Loucy (cell line): ENCODE data around the gene COL20A1.

Source experiments
- H2AFZ ChIP-seq: fragments of 200-600 bp; sonication (generic); 2 replicates; pipeline ENCODE4 v1.6.0; 2016; ENCODE audit warnings: antibody characterized with exemption, mild to moderate bottlenecking, low read length, moderate library complexity
- H3F3A ChIP-seq: fragments of 200-600 bp; 2 replicates; pipeline ENCODE4 v1.6.0; 2016; ENCODE audit warnings: antibody characterized with exemption, low read depth, mild to moderate bottlenecking
- H3K27me3 ChIP-seq: fragments of 200-600 bp; sonication (generic); 2 replicates; pipeline ENCODE4 v1.6.1; 2014; ENCODE audit warnings: low read length, mild to moderate bottlenecking; ENCODE audit not compliant: insufficient read depth, poor library complexity, severe bottlenecking
- H3K36me3 ChIP-seq: fragments of 200-600 bp; sonication (generic); 2 replicates; pipeline ENCODE4 v1.6.1; 2016; ENCODE audit warnings: low read length; ENCODE audit not compliant: insufficient read depth
- H3K4me1 ChIP-seq: fragments of 200-600 bp; sonication (generic); 2 replicates; pipeline ENCODE4 v1.5.1; 2014; ENCODE audit warnings: low read length, mild to moderate bottlenecking; ENCODE audit not compliant: insufficient read depth, poor library complexity, severe bottlenecking
- H3K4me2 ChIP-seq: fragments of 200-600 bp; sonication (generic); 2 replicates; pipeline ENCODE4 v1.6.0; 2014; ENCODE audit warnings: antibody characterized with exemption, low read length, low read depth, mild to moderate bottlenecking; ENCODE audit not compliant: poor library complexity, severe bottlenecking
- H3K4me3 ChIP-seq: fragments of 200-600 bp; sonication (generic); 2 replicates; pipeline ENCODE4 v1.5.1; 2014; ENCODE audit warnings: low read length, mild to moderate bottlenecking, mixed read lengths; ENCODE audit not compliant: poor library complexity, severe bottlenecking
- H3K79me2 ChIP-seq: fragments of 200-600 bp; sonication (generic); 2 replicates; pipeline ENCODE4 v1.6.1; 2014; ENCODE audit warnings: low read length; ENCODE audit not compliant: insufficient read depth
- H3K9ac ChIP-seq: fragments of 200-600 bp; sonication (generic); 2 replicates; pipeline ENCODE4 v1.6.0; 2014; ENCODE audit warnings: mild to moderate bottlenecking, low read depth, low read length, moderate library complexity; ENCODE audit not compliant: poor library complexity, severe bottlenecking
- H3K9me2 ChIP-seq: fragments of 200-600 bp; sonication (generic); replicated peaks from 2 replicates; pipeline ENCODE4 v1.6.1; 2016; ENCODE audit warnings: low read depth, low read length, mixed read lengths
- H3K9me3 ChIP-seq: fragments of 200-600 bp; sonication (generic); 2 replicates; pipeline ENCODE4 v1.6.1; 2014; ENCODE audit warnings: mild to moderate bottlenecking, antibody characterized with exemption, low read length, low read depth; ENCODE audit not compliant: insufficient read depth
- H4K20me1 ChIP-seq: fragments of 200-600 bp; sonication (generic); 2 replicates; pipeline ENCODE4 v1.6.0; 2014; ENCODE audit warnings: antibody characterized with exemption, low read length, mild to moderate bottlenecking; ENCODE audit not compliant: insufficient read depth, poor library complexity, severe bottlenecking
- CTCF ChIP-seq: fragments of 200-600 bp; sonication (generic); conservative IDR thresholded peaks from 2 replicates; pipeline ENCODE4 v1.5.1; 2014; ENCODE audit warnings: mild to moderate bottlenecking, antibody characterized with exemption, low read length
- EZH2phosphoT487 ChIP-seq: fragments of 200-600 bp; IDR thresholded peaks from 2 replicates; pipeline ENCODE4 v1.6.1; 2018; ENCODE audit warnings: antibody characterized with exemption, mild to moderate bottlenecking, moderate library complexity, borderline replicate concordance

Gene COL20A1

GRCh38 chr20:63365601-63366389 lies 72.8 kb downstream of the COL20A1 start:
- H3K27me3 ChIP-seq, result no peaks in the 10 kb centered on the region
- no peak overlapping the region for H3K4me3 ChIP-seq
- H3K9me3 ChIP-seq, result no peaks in the 10 kb centered on the region
- no peaks in the 10 kb centered on the region for H3K9me2 ChIP-seq
- H3K9ac ChIP-seq, result no peak overlapping the region
- no peaks in the 10 kb centered on the region for H4K20me1 ChIP-seq
- H3K4me2 ChIP-seq, result no peak overlapping the region
- no peaks in the 10 kb centered on the region for H3F3A ChIP-seq
- H3K4me1 ChIP-seq, result no peaks in the 10 kb centered on the region
- no peaks in the 10 kb centered on the region for H3K79me2 ChIP-seq
- H3K36me3 ChIP-seq, result no peaks in the 10 kb centered on the region
- H2AFZ ChIP-seq, result no peak overlapping the region
- TF ChIP-seq CTCF, result no peak
- TF ChIP-seq EZH2phosphoT487, result no peak

GRCh38 chr20:63366390-63367365 lies 73.7 kb downstream of the COL20A1 start:
- H3K9me3 ChIP-seq, result no peaks in the 10 kb centered on the region
- no peaks in the 10 kb centered on the region for H3K79me2 ChIP-seq
- H3K4me1 ChIP-seq, result no peaks in the 10 kb centered on the region
- H4K20me1 ChIP-seq, result no peaks in the 10 kb centered on the region
- H3K9me2 ChIP-seq, result no peaks in the 10 kb centered on the region
- H3K4me2 ChIP-seq, result no peak overlapping the region
- no peak overlapping the region for H3K9ac ChIP-seq
- no peak overlapping the region for H2AFZ ChIP-seq
- no peaks in the 10 kb centered on the region for H3K36me3 ChIP-seq
- TF ChIP-seq CTCF, result no peak
- no peak for TF ChIP-seq EZH2phosphoT487
- no peaks in the 10 kb centered on the region for H3K27me3 ChIP-seq
- no peaks in the 10 kb centered on the region for H3F3A ChIP-seq
- no peak overlapping the region for H3K4me3 ChIP-seq

- no peaks in the 10 kb centered on the region for H3K9me2 ChIP-seq
- no peaks in the 10 kb centered on the region for H4K20me1 ChIP-seq
- H3K79me2 ChIP-seq, result no peaks in the 10 kb centered on the region
- H3K27me3 ChIP-seq, result no peaks in the 10 kb centered on the region
- no peak overlapping the region for H2AFZ ChIP-seq
- H3K4me3 ChIP-seq, result no peak overlapping the region
- no peaks in the 10 kb centered on the region for H3F3A ChIP-seq
- no peaks in the 10 kb centered on the region for H3K9me3 ChIP-seq
- no peak overlapping the region for H3K4me2 ChIP-seq
- H3K9ac ChIP-seq, result no peak overlapping the region
- H3K4me1 ChIP-seq, result no peaks in the 10 kb centered on the region
- no peaks in the 10 kb centered on the region for H3K36me3 ChIP-seq
- TF ChIP-seq CTCF, result no peak
- TF ChIP-seq EZH2phosphoT487, result no peak
These were observed 74.6 kb downstream of the COL20A1 start for GRCh38 chr20:63367446-63368055.
